K562 (cell line): Measurements from ENCODE around the gene TMEM138. TPM values are rescaled to one million over a fixed set of nuclear protein-coding genes. Genes with fewer than 3 reads are reported as not detected.

Source experiments
- ATAC-seq: fragments of 200-7000 bp; cut with Tn5 transposase; 3 replicates; pipeline ENCODE4 v1.9.1; 2020; ENCODE audit warnings: moderate library complexity
- BruUV-seq: library from RNA; stranded (reverse); fragments of 400-500 nt; replicated peaks from 2 replicates; lab custom pipeline; 2021; lab: Mats Ljungman, UMichigan
- CTCF ChIA-PET: fragments of 300-600 bp; formaldehyde crosslinking; extraction: SDS; loops from one replicate; lab custom pipeline; 2021; ENCODE audit warnings: low intra/inter-chr PET ratio; lab: Yijun Ruan, JAX
- POLR2A ChIA-PET: fragments of 300-600, 350-650 bp; sonication (Branson Sonifier 250); formaldehyde crosslinking; extraction: SDS; loops from one replicate; lab custom pipeline; 2021; ENCODE audit warnings: antibody characterized with exemption, inconsistent platforms; lab: Yijun Ruan, JAX
- DNase-seq, 4 experiments: peaks; one replicate each; pipeline versions ENCODE4 v3.0.0 to v3.0.0-alpha.2; 2011 to 2018; ENCODE audit warnings: low spot score in 3 of 4, mixed read lengths in 3 of 4; ENCODE audit errors: extremely low read depth in 1 of 4
- FAIRE-seq: peaks from 2 replicates; lab custom pipeline; 2011; peaks lifted over from hg19 to GRCh38; lab: Jason Lieb, UNC
- H2AFZ ChIP-seq: 2 replicates; pipeline ENCODE4 v1.6.0; 2011; ENCODE audit warnings: low read depth, low read length, control low read depth, inconsistent platforms
- H3K27ac ChIP-seq: fragments of 200-600 bp; 3 replicates; pipeline ENCODE4 v1.8.0; 2011; ENCODE audit warnings: low read depth, mild to moderate bottlenecking, control low read depth, inconsistent platforms, low read length, moderate library complexity, mixed read lengths; ENCODE audit errors: extremely low read depth
- H3K27me3 ChIP-seq, 2 experiments: fragments of 300-600 bp in 1 of 2; 2 replicates in 1 of 2; 3 replicates in 1 of 2; pipeline versions ENCODE4 v1.6.0 to v1.8.0; 2011; ENCODE audit warnings: inconsistent platforms in 2 of 2, low read length in 2 of 2, mild to moderate bottlenecking in 1 of 2, mixed read lengths in 1 of 2, moderate library complexity in 1 of 2; ENCODE audit not compliant: control insufficient read depth in 2 of 2, insufficient read depth in 2 of 2
- H3K36me3 ChIP-seq: fragments of 300-600 bp; 3 replicates; pipeline ENCODE4 v1.8.0; 2011; ENCODE audit warnings: mild to moderate bottlenecking, low read length, inconsistent platforms; ENCODE audit not compliant: control insufficient read depth, insufficient read depth
- H3K4me1 ChIP-seq, 2 experiments: fragments of 200-600 bp in 1 of 2; replicated peaks in 1 of 2; 2 replicates in 1 of 2; 3 replicates in 1 of 2; pipeline versions ENCODE4 v1.5.1 to v1.8.0; 2011; ENCODE audit warnings: inconsistent platforms in 2 of 2, low read length in 2 of 2, mild to moderate bottlenecking in 1 of 2, mixed read lengths in 1 of 2, moderate library complexity in 1 of 2; ENCODE audit not compliant: control insufficient read depth in 2 of 2, insufficient read depth in 2 of 2
- H3K4me2 ChIP-seq: 2 replicates; pipeline ENCODE4 v1.6.1; 2011; ENCODE audit warnings: low read length, control low read depth, inconsistent platforms, mixed read lengths; ENCODE audit not compliant: insufficient read depth
- H3K4me3 ChIP-seq: fragments of 200-600 bp; sonication (generic), shearing (Covaris generic); 2 replicates; pipeline ENCODE4 v1.5.1; 2016; ENCODE audit warnings: control low read depth, inconsistent platforms
- H3K79me2 ChIP-seq: fragments of 200-600 bp; 3 replicates; pipeline ENCODE4 v1.8.0; 2011; ENCODE audit warnings: low read length, inconsistent platforms; ENCODE audit not compliant: control insufficient read depth, insufficient read depth
- H3K9ac ChIP-seq, 2 experiments: 2 replicates each; pipeline versions ENCODE4 v1.6.0 to v1.6.1; 2011; ENCODE audit warnings: low read depth in 2 of 2, low read length in 2 of 2, control low read depth in 1 of 2, inconsistent platforms in 1 of 2, mild to moderate bottlenecking in 1 of 2, mixed read lengths in 1 of 2; ENCODE audit not compliant: insufficient read depth in 1 of 2
- H3K9me1 ChIP-seq: one replicate; pipeline ENCODE4 v1.6.0; 2011; ENCODE audit warnings: inconsistent platforms, mild to moderate bottlenecking, low read length, moderate library complexity; ENCODE audit not compliant: control insufficient read depth, insufficient read depth
- H3K9me3 ChIP-seq: replicated peaks from 2 replicates; pipeline ENCODE4 v1.5.1; 2011; ENCODE audit warnings: low read depth, low read length, inconsistent platforms; ENCODE audit not compliant: control insufficient read depth, insufficient read depth
- H4K20me1 ChIP-seq: replicated peaks from 2 replicates; pipeline ENCODE4 v1.6.1; 2011; ENCODE audit warnings: low read length, inconsistent platforms, mixed read lengths; ENCODE audit not compliant: control insufficient read depth, insufficient read depth
- CREB1 ChIP-seq, 2 experiments: sonication (generic) in 1 of 2; formaldehyde crosslinking in 1 of 2; IDR thresholded peaks; 2 replicates each; pipeline versions ENCODE4 v1.6.1 to v1.8.0; 2012 to 2022; ENCODE audit warnings: inconsistent platforms in 1 of 2, mild to moderate bottlenecking in 1 of 2, missing genetic modification reagents in 1 of 2, moderate library complexity in 1 of 2
- CXXC5 ChIP-seq: fragments of 250-450 bp; sonication (Bioruptor Pico); IDR thresholded peaks from 2 replicates; pipeline ENCODE4 v1.8.0; 2022; ENCODE audit warnings: inconsistent platforms, mild to moderate bottlenecking, moderate library complexity
- HDAC1 ChIP-seq, 2 experiments: fragments of 450-650 bp; IDR thresholded peaks; 2 replicates each; pipeline ENCODE4 v1.6.1; 2016 to 2017; ENCODE audit warnings: inconsistent platforms in 1 of 2, mild to moderate bottlenecking in 1 of 2, moderate library complexity in 1 of 2
- IRF1 ChIP-seq: sonication (generic); formaldehyde crosslinking; IDR thresholded peaks from 2 replicates; pipeline ENCODE4 v1.8.0; 2022; ENCODE audit warnings: missing genetic modification reagents, mild to moderate bottlenecking, borderline replicate concordance
- KDM1A ChIP-seq, 2 experiments: fragments of 450-650 bp; IDR thresholded peaks; 2 replicates each; pipeline ENCODE4 v1.6.1; 2016; ENCODE audit warnings: mild to moderate bottlenecking in 2 of 2
- NCOA2 ChIP-seq, 2 experiments: fragments of 450-650 bp; IDR thresholded peaks; 2 replicates each; pipeline ENCODE4 v1.6.1; 2018; ENCODE audit warnings: mild to moderate bottlenecking in 2 of 2, moderate library complexity in 1 of 2; ENCODE audit not compliant: partially characterized antibody in 2 of 2
- PML ChIP-seq: IDR thresholded peaks from 2 replicates; pipeline ENCODE4 v1.6.1; 2012; ENCODE audit warnings: low read length, inconsistent platforms
- TFAP4 ChIP-seq: sonication (generic); formaldehyde crosslinking; IDR thresholded peaks from 2 replicates; pipeline ENCODE4 v1.8.0; 2022; ENCODE audit warnings: missing genetic modification reagents, mild to moderate bottlenecking, moderate library complexity, borderline replicate concordance
- ZBTB33 ChIP-seq: sonication (generic); formaldehyde crosslinking; IDR thresholded peaks from 2 replicates; pipeline ENCODE4 v1.8.1; 2023; ENCODE audit warnings: mild to moderate bottlenecking, missing genetic modification reagents
- ZNF121 ChIP-seq: sonication (generic); formaldehyde crosslinking; conservative IDR thresholded peaks from 2 replicates; pipeline ENCODE4 v1.8.0; 2022; ENCODE audit warnings: missing genetic modification reagents
- WGBS: fragments of 100-300 bp; shearing (Covaris generic); methylation state at CpG from one replicate; pipeline ENCODE4 v1.1.6; 2016; ENCODE audit warnings: low coverage, mixed read lengths; ENCODE audit not compliant: insufficient coverage; ENCODE audit errors: missing lambda C conversion rate; 5-methylcytosine and 5-hydroxymethylcytosine counted together
- in situ Hi-C: fragments of 300-500 bp; cut with MboI; formaldehyde crosslinking; loops from 4 replicates; pipeline ENCODE4 v1.15.0; 2018; ENCODE audit warnings: inconsistent platforms, mixed read lengths
- intact Hi-C: fragments of 100-400 bp; cut with micrococcal nuclease; formaldehyde crosslinking; loops from 2 replicates; pipeline ENCODE4 v1.14.2; 2022
- polyA plus RNA-seq, 8 experiments: library from polyadenylated mRNA; depleted of rRNA in 4 of 8; stranded (reverse) in 5 of 8; unstranded in 3 of 8; fragments of >200 nt; fragmentation: Nextera tagmentation in 2 of 8; fragmentation: Illumina TruSeq in 1 of 8; extraction: Ambion mirVana in 2 of 8; extraction: Trizol in 1 of 8; gene quantifications; 2 replicates each; pipeline versions ENCODE4 v1.2.1 to v1.2.3, GENCODE V29; 2011 to 2014; ENCODE audit warnings: inconsistent platforms in 1 of 8, missing spikeins in 1 of 8
- total RNA-seq, 7 experiments: library from RNA; depleted of rRNA in 6 of 7; stranded (reverse); fragments of >200 nt in 6 of 7; fragmentation: Illumina TruSeq in 2 of 7; extraction: Trizol in 2 of 7; gene quantifications; 2 replicates each; pipeline versions ENCODE4 v1.2.1 to v1.2.3, GENCODE V29; 2011 to 2021; ENCODE audit warnings: low replicate concordance in 1 of 7

The TMEM138 gene
- total and polyA plus RNA-seq, 9 of the 15 experiments (the other 6 are each of a cell fraction or from before 2014, with no cell fraction given), result 23.2 to 168 (median 63.1) TPM

DNA sequence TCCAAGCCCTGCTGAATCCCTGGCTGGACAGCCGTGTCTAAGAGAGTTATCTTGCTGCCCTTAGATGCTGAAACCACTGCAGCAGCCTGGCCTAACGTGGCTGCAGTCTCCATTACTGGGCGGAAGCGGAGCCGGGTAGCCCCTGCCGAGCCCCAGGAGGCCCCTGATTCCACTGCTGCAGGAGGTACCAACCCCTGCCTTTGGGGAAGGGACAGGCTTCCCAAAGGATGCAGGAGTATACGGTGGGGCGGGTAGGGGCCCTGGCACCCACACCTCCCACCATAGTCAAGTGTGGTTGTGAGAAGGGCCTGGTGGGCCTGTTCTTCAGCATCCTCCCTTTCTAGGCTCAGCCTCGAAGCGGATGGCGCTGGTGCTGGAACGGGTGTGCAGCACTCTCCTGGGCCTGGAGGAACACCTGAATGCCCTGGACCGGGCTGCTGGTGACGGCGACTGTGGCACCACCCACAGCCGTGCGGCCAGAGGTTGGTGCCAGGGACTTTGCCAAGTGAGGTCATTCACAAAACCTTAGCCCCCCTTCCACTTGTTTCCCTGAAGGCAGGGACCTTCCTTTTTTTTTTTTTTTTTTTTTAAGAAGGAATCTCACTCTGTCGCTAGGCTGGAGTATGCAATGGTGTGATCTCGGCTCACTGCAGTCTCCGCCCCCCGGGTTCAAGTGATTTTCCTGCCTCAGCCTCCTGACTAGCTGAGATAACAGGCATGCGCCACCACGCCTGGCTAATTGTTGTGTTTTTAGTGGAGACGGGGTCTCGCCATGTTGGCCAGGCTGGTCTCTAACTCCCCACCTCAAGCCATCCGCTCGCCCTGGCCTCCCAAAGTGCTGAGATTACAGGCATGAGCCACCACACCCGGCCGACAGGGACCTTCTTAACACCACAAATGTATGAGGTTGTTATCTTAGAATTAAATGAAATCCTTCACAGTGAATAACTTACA lies 18.1 kb upstream of the TMEM138 start:
- 63% methylated on average over 25 of the region's 29 CpGs for WGBS
- H3K9ac ChIP-seq, result peak overlapping the region in 1 of 2 experiments; percentile 18; a peak in 1 of 4 replicates
- H2AFZ ChIP-seq, result no peak overlapping the region
- H3K27me3 ChIP-seq, result no peaks in the 10 kb centered on the region
- no peaks in the 10 kb centered on the region for H3K79me2 ChIP-seq
- ChIA-PET CTCF (no interaction called here), POLR2A (no interaction called here)
- H3K4me2 ChIP-seq, result no peak overlapping the region; the same call in 1 of the 2 replicates
- intact Hi-C loops, result no loop called here
- peak; percentile 42 for FAIRE-seq
- peaks cover 49 to 65% of the 10 kb centered on the region in 2 experiments; a peak in 4 of 5 replicates for H3K4me1 ChIP-seq
- DNase-seq, result peak in 1 of 4 experiments; percentile 81
- H3K9me3 ChIP-seq, result no peaks in the 10 kb centered on the region
- H3K9me1 ChIP-seq, result no peaks in the 10 kb centered on the region
- no peak overlapping the region for H3K4me3 ChIP-seq
- BruUV-seq, result no TSS peak
- 0 out of 3 replicates have a peak, but pooled peaks have one; percentile 3 for ATAC-seq
- in situ Hi-C loops, result no loop called here
- peak overlapping the region; percentile 13; the same call in 1 of the 3 replicates for H3K27ac ChIP-seq
- no peaks in the 10 kb centered on the region for H4K20me1 ChIP-seq
- peaks cover 49% of the 10 kb centered on the region; the same call in 2 of the 3 replicates for H3K36me3 ChIP-seq
- TF ChIP-seq CXXC5 (CRISPR knock-in tag), result 0 out of 2 replicates have a peak, but pooled peaks have one; percentile 34
- TF ChIP-seq TFAP4 (CRISPR knock-in tag), result no peak
- TF ChIP-seq CREB1 (IDR thresholded peaks at IDR 0.05), result no peak
- TF ChIP-seq CREB1 (CRISPR knock-in tag; IDR thresholded peaks at IDR 0.05), result no peak
- no peak for TF ChIP-seq IRF1 (CRISPR knock-in tag)
- TF ChIP-seq KDM1A (IDR thresholded peaks at IDR 0.05), result peak; percentile 64 to 75
- 0 out of 2 replicates have a peak, but pooled peaks have one; percentile 8 for TF ChIP-seq ZBTB33 (CRISPR knock-in tag)
- TF ChIP-seq NCOA2 (IDR thresholded peaks at IDR 0.05; ENCODE audit: partially characterized antibody in 2 of 2), result no peak
- peak in 1 of 2 experiments; percentile 33; a peak in 1 of 4 replicates for TF ChIP-seq HDAC1 (IDR thresholded peaks at IDR 0.05)
- TF ChIP-seq ZNF121 (CRISPR knock-in tag), result peak; percentile 86
- no peak for TF ChIP-seq PML
